ENCODE measurements around the gene RPS25.
"Not testable (repeated sequence)": the region's sequence is repeated elsewhere in the genome, so short reads cannot be mapped to it uniquely, and the experiment has no call there.

Gene RPS25

DNA sequence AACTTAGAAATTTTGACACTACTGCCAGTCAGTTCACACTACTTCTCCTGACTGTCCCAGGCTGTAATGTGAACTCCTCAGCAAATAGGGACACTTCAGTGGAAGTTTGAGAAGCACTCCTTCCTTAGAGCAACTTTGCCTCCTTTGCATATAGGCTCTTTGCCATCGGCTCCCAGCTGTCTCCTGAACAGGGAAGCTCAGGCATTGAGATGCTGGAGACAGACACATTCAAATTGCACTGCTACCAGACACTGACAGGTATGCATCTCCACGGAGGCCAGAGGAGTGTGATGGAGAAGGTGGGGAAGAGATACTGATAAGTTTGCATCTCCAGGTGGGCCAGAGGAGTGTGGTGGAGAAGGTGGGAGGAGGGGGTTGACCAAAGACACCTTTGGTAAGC, 1.9 kb upstream of the RPS25 start:
- TF ChIP-seq, protein P1, sequence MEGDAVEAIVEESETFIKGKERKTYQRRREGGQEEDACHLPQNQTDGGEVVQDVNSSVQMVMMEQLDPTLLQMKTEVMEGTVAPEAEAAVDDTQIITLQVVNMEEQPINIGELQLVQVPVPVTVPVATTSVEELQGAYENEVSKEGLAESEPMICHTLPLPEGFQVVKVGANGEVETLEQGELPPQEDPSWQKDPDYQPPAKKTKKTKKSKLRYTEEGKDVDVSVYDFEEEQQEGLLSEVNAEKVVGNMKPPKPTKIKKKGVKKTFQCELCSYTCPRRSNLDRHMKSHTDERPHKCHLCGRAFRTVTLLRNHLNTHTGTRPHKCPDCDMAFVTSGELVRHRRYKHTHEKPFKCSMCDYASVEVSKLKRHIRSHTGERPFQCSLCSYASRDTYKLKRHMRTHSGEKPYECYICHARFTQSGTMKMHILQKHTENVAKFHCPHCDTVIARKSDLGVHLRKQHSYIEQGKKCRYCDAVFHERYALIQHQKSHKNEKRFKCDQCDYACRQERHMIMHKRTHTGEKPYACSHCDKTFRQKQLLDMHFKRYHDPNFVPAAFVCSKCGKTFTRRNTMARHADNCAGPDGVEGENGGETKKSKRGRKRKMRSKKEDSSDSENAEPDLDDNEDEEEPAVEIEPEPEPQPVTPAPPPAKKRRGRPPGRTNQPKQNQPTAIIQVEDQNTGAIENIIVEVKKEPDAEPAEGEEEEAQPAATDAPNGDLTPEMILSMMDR (IDR thresholded peaks at IDR 0.05; ENCODE audit: low read depth, low read length, missing control alignments) = no peak
- in situ Hi-C loops (cut with HindIII; ENCODE audit: low sequenced_read_pairs) = loop anchor here (5.0 kb wide), 1 partner anchor 82 kb away; the partner anchor contains the start of gene DPAGT1
- peak overlapping the region; percentile 57 for H3K4me3 ChIP-seq (ENCODE audit: low read depth, low read length)
- no peak for DNase-seq (ENCODE audit: low read depth)

DNA sequence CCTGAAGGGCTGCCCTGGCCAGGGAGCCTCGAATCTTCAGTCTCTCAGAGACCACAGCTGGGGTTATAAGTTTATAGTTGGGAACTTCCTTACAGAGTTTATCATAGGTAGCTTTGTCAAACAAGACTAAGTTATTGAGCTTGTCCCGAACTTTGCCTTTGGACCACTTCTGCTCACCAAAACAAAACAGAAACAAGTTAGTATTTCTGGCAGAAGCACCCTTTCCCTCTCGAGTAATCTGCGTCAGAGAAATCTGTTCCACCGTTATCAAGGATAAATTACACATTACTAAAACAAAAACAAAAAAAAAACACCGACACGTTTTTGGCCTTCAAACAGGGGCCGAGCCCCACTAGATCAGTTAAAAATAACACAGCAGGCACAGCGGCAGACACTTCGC, 766 bp downstream of the RPS25 start:
- in situ Hi-C loops (cut with HindIII; ENCODE audit: low sequenced_read_pairs) = loop anchor here (5.0 kb wide), 1 partner anchor 85 kb away; the partner anchor contains the start of gene DPAGT1
- H3K4me3 ChIP-seq (ENCODE audit: low read depth, low read length) = peak overlapping the region; percentile 57
- DNase-seq (ENCODE audit: low read depth) = not testable (repeated sequence)

DNA sequence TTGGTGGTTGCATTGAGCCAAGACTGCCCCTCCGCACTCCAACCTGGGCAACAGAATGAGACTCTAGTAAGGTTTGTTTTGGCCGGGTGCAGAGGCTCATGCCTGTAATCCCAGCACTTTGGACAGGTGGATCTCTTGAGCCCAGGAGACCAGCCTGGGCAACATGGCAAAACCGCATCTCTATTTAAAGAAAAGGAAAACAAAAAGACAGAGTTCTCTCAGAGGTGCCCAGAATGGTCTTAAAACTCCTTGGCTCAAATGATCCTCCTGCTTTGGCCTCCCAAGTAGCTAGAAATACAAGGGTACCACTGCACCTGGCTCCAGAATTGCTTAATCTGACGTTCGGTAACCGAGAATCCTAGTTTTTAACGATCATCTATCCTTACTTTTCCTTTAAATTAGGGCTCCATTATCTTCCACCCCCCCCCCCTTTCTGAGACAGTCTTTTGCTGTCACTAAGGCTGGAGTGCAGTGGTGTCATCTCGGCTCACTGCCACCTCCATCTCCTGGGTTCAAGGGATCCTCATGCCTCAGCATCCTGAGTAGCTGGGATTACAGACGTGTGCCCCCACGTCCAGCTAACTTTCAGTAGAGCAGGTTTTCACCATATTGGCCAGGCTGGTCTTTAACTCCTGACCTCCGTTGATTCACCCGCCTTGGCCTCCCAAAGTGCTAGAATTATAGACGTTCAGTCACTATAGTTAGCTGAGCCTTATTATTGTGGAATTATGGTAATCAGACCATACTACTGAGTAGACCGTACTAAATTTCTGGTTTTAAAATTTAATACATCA, 1.7 kb downstream of the RPS25 start:
- TF ChIP-seq, protein P1 (IDR thresholded peaks at IDR 0.05; ENCODE audit: low read depth, low read length, missing control alignments) = no peak
- no peak for DNase-seq (ENCODE audit: low read depth)
- H3K4me3 ChIP-seq (ENCODE audit: low read depth, low read length) = peak overlapping the region; percentile 57
- in situ Hi-C loops (cut with HindIII; ENCODE audit: low sequenced_read_pairs) = loop anchor here (5.0 kb wide), 1 partner anchor 86 kb away; the partner anchor contains the start of gene DPAGT1

DNA sequence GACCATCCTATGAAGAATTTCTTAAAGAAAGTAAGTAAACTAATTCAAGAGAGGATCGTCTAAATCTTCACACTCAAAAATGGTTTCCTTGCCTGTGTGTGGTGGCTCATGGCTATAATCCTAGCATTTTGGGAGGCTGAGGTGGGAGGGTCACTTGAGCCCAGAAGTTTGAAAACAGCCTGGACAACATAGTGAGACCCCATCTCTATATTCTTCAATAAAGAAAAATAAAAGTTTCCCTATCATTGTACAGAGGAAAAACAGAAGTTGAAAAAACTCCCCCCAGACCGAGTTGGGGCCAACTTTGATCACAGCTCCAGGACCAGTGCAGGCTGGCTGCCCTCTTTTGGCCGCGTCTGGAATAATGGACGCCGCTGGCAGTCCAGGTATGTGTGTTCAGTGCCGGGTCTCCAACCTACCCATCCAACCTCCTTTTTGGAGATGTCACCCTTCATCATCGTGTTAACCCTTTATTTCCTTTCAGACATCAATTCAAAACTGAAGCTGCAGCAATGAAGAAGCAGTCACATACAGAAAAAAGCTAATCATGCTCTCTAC, 3.0 kb downstream of the RPS25 start:
- DNase-seq (ENCODE audit: low read depth) = no peak
- in situ Hi-C loops (cut with HindIII; ENCODE audit: low sequenced_read_pairs) = loop anchor here (5.0 kb wide), 1 partner anchor 87 kb away; the partner anchor contains the start of gene DPAGT1
- H3K4me3 ChIP-seq (ENCODE audit: low read depth, low read length) = no peak overlapping the region
- TF ChIP-seq, protein P1 (IDR thresholded peaks at IDR 0.05; ENCODE audit: low read depth, low read length, missing control alignments) = peak; percentile 28

DNA sequence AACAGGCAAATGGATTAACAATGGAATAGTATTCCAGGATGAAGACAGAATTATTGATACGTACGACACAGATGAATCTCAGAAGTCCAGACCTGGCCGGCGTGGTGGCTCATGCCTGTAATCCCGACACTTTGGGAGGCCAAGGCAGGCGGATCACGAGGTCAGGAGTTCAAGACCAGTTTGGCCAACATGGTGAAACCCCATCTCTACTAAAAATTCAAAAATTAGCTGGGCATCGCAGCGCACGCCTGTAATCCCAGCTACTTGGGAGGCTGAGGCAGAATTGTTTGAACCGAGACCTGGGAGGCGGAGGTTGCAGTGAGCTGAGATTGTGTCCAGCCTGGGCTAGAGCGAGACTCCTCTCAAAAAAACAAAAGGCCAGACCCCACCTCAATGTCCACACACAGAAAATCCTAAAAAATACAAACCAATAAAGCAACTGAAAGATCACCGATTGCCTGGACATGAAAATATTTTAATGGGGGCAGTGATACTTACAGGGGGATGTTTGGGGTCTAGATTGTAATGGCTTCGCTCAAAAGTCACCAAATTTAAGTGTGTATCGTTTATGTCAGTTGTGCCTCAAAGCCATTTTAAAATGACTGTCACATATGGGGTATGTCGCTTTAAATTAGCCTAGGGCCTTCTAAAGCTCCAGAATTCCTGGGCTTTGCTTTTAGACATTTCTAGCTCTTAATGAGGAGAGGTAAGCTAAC, 3.8 kb downstream of the RPS25 start:
- no peak for DNase-seq (ENCODE audit: low read depth)
- in situ Hi-C loops (cut with HindIII; ENCODE audit: low sequenced_read_pairs) = no loop called here
- TF ChIP-seq, protein P1 (IDR thresholded peaks at IDR 0.05; ENCODE audit: low read depth, low read length, missing control alignments) = no peak
- no peak overlapping the region for H3K4me3 ChIP-seq (ENCODE audit: low read depth, low read length)

DNA sequence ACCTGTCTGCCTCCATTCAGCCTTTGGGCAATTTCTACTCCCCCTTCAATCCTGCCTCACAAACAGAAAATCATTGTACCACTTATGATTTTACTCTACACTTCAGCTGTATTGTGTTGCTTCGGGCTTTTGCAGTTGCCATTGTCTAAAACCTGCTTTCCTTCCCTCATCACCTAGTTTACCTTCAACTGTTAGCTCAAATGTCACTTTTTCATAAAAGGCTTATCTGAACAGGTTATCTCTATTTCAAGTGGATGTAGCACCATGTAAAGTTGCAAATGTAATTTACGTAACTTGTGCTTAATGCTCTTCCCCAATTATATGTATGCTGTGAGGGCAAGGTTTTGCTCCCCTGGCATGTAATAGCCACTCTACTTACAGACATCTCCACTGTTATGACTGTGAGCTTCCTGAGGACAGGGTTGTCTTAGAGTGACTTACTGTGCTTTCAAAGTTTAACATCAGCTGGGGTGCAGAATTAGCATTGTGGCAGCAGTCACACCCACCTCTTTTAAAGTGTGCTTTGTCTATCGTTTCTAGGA, 5.4 kb downstream of the RPS25 start:
- in situ Hi-C loops (cut with HindIII; ENCODE audit: low sequenced_read_pairs) = no loop called here
- TF ChIP-seq, protein P1 (IDR thresholded peaks at IDR 0.05; ENCODE audit: low read depth, low read length, missing control alignments) = no peak
- H3K4me3 ChIP-seq (ENCODE audit: low read depth, low read length) = no peak overlapping the region
- DNase-seq (ENCODE audit: low read depth) = no peak
